ENCODE measurements around the gene NPLOC4.

GRCh38 chr17:81516439-81516838, 120.5 kb downstream of the NPLOC4 start:
- TF ChIP-seq CTCF (IDR thresholded peaks at IDR 0.05) = no peak
- no peak for TF ChIP-seq POLR2A (IDR thresholded peaks at IDR 0.05)
- no peak for TF ChIP-seq EP300 (IDR thresholded peaks at IDR 0.05)
- no peak for TF ChIP-seq POLR2AphosphoS5 (IDR thresholded peaks at IDR 0.05)

All from stomach (tissue), 4 donors.